Panc1 (cell line): Measurements from ENCODE around the gene CRIP1. TPM values are rescaled to one million over a fixed set of nuclear protein-coding genes. Genes with fewer than 3 reads are reported as not detected.

Source experiments
- ATAC-seq: fragments of 200-7000 bp; cut with Tn5 transposase; 2 replicates; pipeline ENCODE4 v1.9.1; 2020; ENCODE audit warnings: mild to moderate bottlenecking, moderate library complexity
- BruUV-seq: library from RNA; stranded (reverse); fragments of 400-500 nt; replicated peaks from 2 replicates; lab custom pipeline; 2021; lab: Mats Ljungman, UMichigan
- CTCF ChIA-PET: fragments of 300-600 bp; sonication (Branson Sonifier 250); formaldehyde crosslinking; loops from one replicate; lab custom pipeline; 2022; ENCODE audit warnings: antibody characterized with exemption; lab: Charles Lee
- POLR2A ChIA-PET: fragments of 300-600 bp; sonication (Branson Sonifier 250); formaldehyde crosslinking; loops from one replicate; lab custom pipeline; 2022; ENCODE audit warnings: antibody characterized with exemption; lab: Charles Lee
- DNase-seq: peaks from one replicate; pipeline ENCODE4 v3.0.0-alpha.2; 2010; ENCODE audit warnings: low read depth, low spot score
- H3K27ac ChIP-seq: 2 replicates; pipeline ENCODE4 v1.5.1; 2011; ENCODE audit warnings: mild to moderate bottlenecking, low read length, inconsistent platforms
- H3K27me3 ChIP-seq: fragments of 200-500 bp; sonication (Bioruptor generic); 2 replicates; pipeline ENCODE4 v1.6.0; 2014; ENCODE audit warnings: low read length, inconsistent platforms; ENCODE audit not compliant: control insufficient read depth, insufficient read depth
- H3K36me3 ChIP-seq: fragments of 200-500 bp; sonication (Bioruptor generic); 2 replicates; pipeline ENCODE4 v1.5.1; 2014; ENCODE audit warnings: inconsistent platforms, mild to moderate bottlenecking, low read length, moderate library complexity; ENCODE audit not compliant: control insufficient read depth, insufficient read depth
- H3K4me1 ChIP-seq: 2 replicates; pipeline ENCODE4 v1.5.1; 2011; ENCODE audit warnings: inconsistent platforms, mild to moderate bottlenecking, low read length, moderate library complexity; ENCODE audit not compliant: control insufficient read depth, insufficient read depth
- H3K4me3 ChIP-seq, 2 experiments: 2 replicates each; pipeline ENCODE4 v1.5.1; 2011 to 2012; ENCODE audit warnings: low read depth in 2 of 2, low read length in 2 of 2, mild to moderate bottlenecking in 2 of 2, inconsistent platforms in 1 of 2, moderate library complexity in 1 of 2
- H3K9me3 ChIP-seq: fragments of 200-500 bp; sonication (Bioruptor generic); 2 replicates; pipeline ENCODE4 v1.5.1; 2014; ENCODE audit warnings: low read depth, mild to moderate bottlenecking, inconsistent platforms, low read length, moderate library complexity; ENCODE audit not compliant: control insufficient read depth, insufficient read depth
- POLR2AphosphoS5 ChIP-seq: IDR thresholded peaks from 2 replicates; pipeline ENCODE4 v1.6.1; 2012; ENCODE audit warnings: mild to moderate bottlenecking, low read depth, low read length, moderate library complexity
- SIN3A ChIP-seq: IDR thresholded peaks from 2 replicates; pipeline ENCODE4 v1.6.1; 2012; ENCODE audit warnings: low read depth, mild to moderate bottlenecking, low read length, moderate library complexity, borderline replicate concordance; ENCODE audit not compliant: insufficient read depth
- TCF7L2 ChIP-seq: IDR thresholded peaks from 2 replicates; pipeline ENCODE4 v1.6.1; 2011; ENCODE audit warnings: mild to moderate bottlenecking, low read depth, low read length, inconsistent platforms
- in situ Hi-C: cut with HindIII; loops from 2 replicates; pipeline ENCODE4 v1.10.0; 2016; ENCODE audit warnings: low sequenced_read_pairs, low pct_unique_long_range_greater_than_20kb
- intact Hi-C: fragments of 100-400 bp; cut with micrococcal nuclease; formaldehyde crosslinking; loops from one replicate; pipeline ENCODE4 v1.10.0; 2022; ENCODE audit not compliant: unreplicated experiment
- total RNA-seq: library from RNA; stranded (reverse); gene quantifications from one replicate; pipeline ENCODE4 v1.2.1, GENCODE V29; 2021; ENCODE audit not compliant: unreplicated experiment
- TF ChIP-seq, protein P1 (sequence below): fragments of 450-650 bp; IDR thresholded peaks from 2 replicates; pipeline ENCODE4 v1.5.1; 2017; ENCODE audit warnings: mild to moderate bottlenecking
- TF ChIP-seq, protein P2 (sequence below), 2 experiments: IDR thresholded peaks; 2 replicates each; pipeline ENCODE4 v1.6.1; 2011 to 2012; ENCODE audit warnings: low read depth in 2 of 2, control low read depth in 1 of 2, low read length in 1 of 2, mild to moderate bottlenecking in 1 of 2, moderate library complexity in 1 of 2; ENCODE audit not compliant: insufficient read depth in 1 of 2

The CRIP1 gene
- total RNA-seq, 1 experiment from 2014 or later, result 1,056 TPM

DNA sequence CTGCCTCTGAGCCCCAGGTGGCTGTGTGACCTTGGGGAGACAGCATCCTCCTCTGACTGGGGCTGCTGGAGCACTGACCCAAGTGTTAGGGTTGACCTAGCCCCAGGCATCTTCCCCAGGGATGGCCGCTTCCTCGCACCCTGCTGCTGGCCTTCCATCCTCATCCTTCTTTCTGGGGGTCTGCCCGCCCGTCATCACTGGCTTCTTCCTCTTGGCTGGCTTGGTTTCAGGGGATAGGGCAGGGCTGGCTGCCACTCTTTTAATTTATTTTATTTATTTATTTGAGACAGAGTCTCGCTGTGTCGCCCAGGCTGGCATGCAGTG lies 7.9 kb downstream of the CRIP1 start:
- ChIA-PET CTCF (no interaction called here), POLR2A (no interaction called here)
- DNase-seq, result no peak
- Histone ChIP-seq H3K27me3 (no peaks in the 10 kb centered on the region), H3K36me3 (no peaks in the 10 kb centered on the region), H3K4me1 (peaks cover 7% of the 10 kb centered on the region), H3K4me3 (no peak overlapping the region), H3K27ac (no peak overlapping the region), H3K9me3 (no peaks in the 10 kb centered on the region)
- intact Hi-C loops, result no loop called here
- BruUV-seq, result no TSS peak
- in situ Hi-C loops, result no loop called here
- TF ChIP-seq POLR2AphosphoS5, result no peak
- TF ChIP-seq TCF7L2, result no peak
- TF ChIP-seq SIN3A, result no peak
- TF ChIP-seq, protein P1, sequence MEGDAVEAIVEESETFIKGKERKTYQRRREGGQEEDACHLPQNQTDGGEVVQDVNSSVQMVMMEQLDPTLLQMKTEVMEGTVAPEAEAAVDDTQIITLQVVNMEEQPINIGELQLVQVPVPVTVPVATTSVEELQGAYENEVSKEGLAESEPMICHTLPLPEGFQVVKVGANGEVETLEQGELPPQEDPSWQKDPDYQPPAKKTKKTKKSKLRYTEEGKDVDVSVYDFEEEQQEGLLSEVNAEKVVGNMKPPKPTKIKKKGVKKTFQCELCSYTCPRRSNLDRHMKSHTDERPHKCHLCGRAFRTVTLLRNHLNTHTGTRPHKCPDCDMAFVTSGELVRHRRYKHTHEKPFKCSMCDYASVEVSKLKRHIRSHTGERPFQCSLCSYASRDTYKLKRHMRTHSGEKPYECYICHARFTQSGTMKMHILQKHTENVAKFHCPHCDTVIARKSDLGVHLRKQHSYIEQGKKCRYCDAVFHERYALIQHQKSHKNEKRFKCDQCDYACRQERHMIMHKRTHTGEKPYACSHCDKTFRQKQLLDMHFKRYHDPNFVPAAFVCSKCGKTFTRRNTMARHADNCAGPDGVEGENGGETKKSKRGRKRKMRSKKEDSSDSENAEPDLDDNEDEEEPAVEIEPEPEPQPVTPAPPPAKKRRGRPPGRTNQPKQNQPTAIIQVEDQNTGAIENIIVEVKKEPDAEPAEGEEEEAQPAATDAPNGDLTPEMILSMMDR, result no peak
- TF ChIP-seq, protein P2, sequence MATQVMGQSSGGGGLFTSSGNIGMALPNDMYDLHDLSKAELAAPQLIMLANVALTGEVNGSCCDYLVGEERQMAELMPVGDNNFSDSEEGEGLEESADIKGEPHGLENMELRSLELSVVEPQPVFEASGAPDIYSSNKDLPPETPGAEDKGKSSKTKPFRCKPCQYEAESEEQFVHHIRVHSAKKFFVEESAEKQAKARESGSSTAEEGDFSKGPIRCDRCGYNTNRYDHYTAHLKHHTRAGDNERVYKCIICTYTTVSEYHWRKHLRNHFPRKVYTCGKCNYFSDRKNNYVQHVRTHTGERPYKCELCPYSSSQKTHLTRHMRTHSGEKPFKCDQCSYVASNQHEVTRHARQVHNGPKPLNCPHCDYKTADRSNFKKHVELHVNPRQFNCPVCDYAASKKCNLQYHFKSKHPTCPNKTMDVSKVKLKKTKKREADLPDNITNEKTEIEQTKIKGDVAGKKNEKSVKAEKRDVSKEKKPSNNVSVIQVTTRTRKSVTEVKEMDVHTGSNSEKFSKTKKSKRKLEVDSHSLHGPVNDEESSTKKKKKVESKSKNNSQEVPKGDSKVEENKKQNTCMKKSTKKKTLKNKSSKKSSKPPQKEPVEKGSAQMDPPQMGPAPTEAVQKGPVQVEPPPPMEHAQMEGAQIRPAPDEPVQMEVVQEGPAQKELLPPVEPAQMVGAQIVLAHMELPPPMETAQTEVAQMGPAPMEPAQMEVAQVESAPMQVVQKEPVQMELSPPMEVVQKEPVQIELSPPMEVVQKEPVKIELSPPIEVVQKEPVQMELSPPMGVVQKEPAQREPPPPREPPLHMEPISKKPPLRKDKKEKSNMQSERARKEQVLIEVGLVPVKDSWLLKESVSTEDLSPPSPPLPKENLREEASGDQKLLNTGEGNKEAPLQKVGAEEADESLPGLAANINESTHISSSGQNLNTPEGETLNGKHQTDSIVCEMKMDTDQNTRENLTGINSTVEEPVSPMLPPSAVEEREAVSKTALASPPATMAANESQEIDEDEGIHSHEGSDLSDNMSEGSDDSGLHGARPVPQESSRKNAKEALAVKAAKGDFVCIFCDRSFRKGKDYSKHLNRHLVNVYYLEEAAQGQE (IDR thresholded peaks at IDR 0.05; ENCODE audit: insufficient read depth in 1 of 2, low read depth in 2 of 2, low read length in 1 of 2), result no peak
- no peak for ATAC-seq

DNA sequence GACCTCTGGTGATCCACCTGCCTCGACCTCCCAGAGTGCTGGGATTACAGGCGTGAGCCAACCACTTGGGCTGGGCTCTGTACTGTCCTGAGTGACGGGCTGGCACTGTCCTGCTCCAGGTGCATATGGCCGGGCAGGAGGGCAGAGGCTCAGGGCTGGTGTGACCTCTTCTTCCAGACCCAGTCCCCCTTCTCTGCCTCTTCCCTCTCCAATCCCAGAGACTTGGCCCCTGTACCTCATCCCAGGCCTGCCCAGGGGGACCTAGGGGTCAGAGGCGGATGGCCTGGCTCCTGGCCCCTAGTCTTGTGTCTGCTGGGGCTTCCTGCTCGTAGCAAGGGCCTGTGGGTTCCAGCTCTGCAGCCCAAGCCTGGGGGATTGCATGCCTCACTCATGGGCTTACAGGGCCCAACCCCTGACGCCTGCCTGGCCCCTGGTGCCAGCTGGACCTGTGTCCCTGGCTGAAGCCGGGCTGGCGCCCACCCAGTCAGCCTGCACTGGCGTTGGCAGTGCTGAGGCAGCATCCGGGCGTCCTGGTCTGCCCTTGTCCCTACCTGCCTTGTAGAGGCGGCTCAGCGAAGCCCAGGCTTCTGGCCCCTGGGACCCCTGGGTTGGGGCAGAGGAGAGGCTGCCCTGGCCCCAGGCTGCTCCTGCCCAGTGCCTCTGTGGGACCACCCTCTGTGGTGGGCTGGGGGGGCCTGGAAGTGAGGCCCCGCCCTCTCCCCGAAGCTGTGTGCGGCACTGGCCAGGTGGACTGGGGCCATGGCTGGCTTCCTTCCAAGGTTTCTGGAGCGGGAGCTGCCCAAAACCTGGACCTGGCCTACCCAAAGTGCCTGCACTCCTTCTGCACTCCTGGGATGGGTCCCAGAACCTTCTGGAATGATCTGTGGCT lies 8.7 kb downstream of the CRIP1 start:
- intact Hi-C loops, result no loop called here
- no peaks in the 10 kb centered on the region for H3K9me3 ChIP-seq
- no peaks in the 10 kb centered on the region for H3K36me3 ChIP-seq
- no peak overlapping the region for H3K27ac ChIP-seq
- H3K4me1 ChIP-seq, result peaks cover 7% of the 10 kb centered on the region
- TF ChIP-seq POLR2AphosphoS5 (no peak), SIN3A (no peak), TCF7L2 (no peak)
- TF ChIP-seq, protein P1, result no peak
- TF ChIP-seq, protein P2 (IDR thresholded peaks at IDR 0.05; ENCODE audit: insufficient read depth in 1 of 2, low read depth in 2 of 2, low read length in 1 of 2), result no peak
- BruUV-seq, result no TSS peak
- CTCF ChIA-PET, result no interaction called here
- in situ Hi-C loops, result no loop called here
- no peak for ATAC-seq
- POLR2A ChIA-PET, result no interaction called here
- DNase-seq, result no peak
- H3K27me3 ChIP-seq, result no peaks in the 10 kb centered on the region
- H3K4me3 ChIP-seq, result no peak overlapping the region
